Measurements from ENCODE around the gene ASAP3.
"Not testable (repeated sequence)": the region's sequence is repeated elsewhere in the genome, so short reads cannot be mapped to it uniquely, and the experiment has no call there.

The ASAP3 gene

GRCh38 chr1:23500466-23500865, 16.5 kb upstream of the ASAP3 start:
- CTCF ChIA-PET = interaction anchor here (0.9 to 14.3 kb wide), 4 partner anchors 27 to 136 kb away, joined by 3 to 508 read pairs (median 80); partner anchors contain the start of gene E2F2
- POLR2A ChIA-PET = no interaction called here
- DNase-seq (ENCODE audit: extremely low spot score) = no peak
- no peak for TF ChIP-seq CTCF (IDR thresholded peaks at IDR 0.05; ENCODE audit: control extremely low read depth, extremely low read depth, low read depth, missing control alignments)

- CTCF ChIA-PET = interaction anchor here (0.7 to 14.3 kb wide), 36 partner anchors 9 to 324 kb away, joined by 3 to 508 read pairs (median 5); partner anchors contain the start of genes ASAP3 and E2F2
- TF ChIP-seq CTCF (IDR thresholded peaks at IDR 0.05; ENCODE audit: control extremely low read depth, extremely low read depth, low read depth, missing control alignments) = no peak
- DNase-seq (ENCODE audit: extremely low spot score) = no peak
- POLR2A ChIA-PET = no interaction called here
These were observed 13.9 kb upstream of the ASAP3 start for GRCh38 chr1:23497777-23498439.

- TF ChIP-seq CTCF (IDR thresholded peaks at IDR 0.05; ENCODE audit: control extremely low read depth, extremely low read depth, low read depth, missing control alignments) = no peak
- POLR2A ChIA-PET = interaction anchor here (0.6 kb wide), 1 partner anchor 17 kb away, joined by 5 read pairs; no protein-coding TSS in a partner anchor
- CTCF ChIA-PET = interaction anchor here (0.7 to 14.3 kb wide), 38 partner anchors 8 to 249 kb away, joined by 3 to 508 read pairs (median 4); partner anchors contain the start of genes ASAP3, E2F2 and ELOA
- no peak for DNase-seq (ENCODE audit: extremely low spot score)
These were observed 12.7 kb upstream of the ASAP3 start for GRCh38 chr1:23496490-23497181.

GRCh38 chr1:23494836-23495235, 10.9 kb upstream of the ASAP3 start:
- POLR2A ChIA-PET; DNase-seq (ENCODE audit: extremely low spot score): not testable (repeated sequence)
- CTCF ChIA-PET = interaction anchor here (3.4 to 14.3 kb wide), 6 partner anchors 11 to 171 kb away, joined by 13 to 508 read pairs (median 69); partner anchors contain the start of genes ASAP3 and E2F2

GRCh38 chr1:23492776-23493175, 8.8 kb upstream of the ASAP3 start:
- DNase-seq (ENCODE audit: extremely low spot score); POLR2A ChIA-PET: not testable (repeated sequence)
- CTCF ChIA-PET = interaction anchor here (9.8 to 14.3 kb wide), 2 partner anchors 35 to 144 kb away, joined by 157 to 508 read pairs; partner anchors contain the start of gene E2F2

- ChIA-PET CTCF (interaction anchor here (14.3 kb wide), 1 partner anchor 35 kb away, joined by 508 read pairs; the partner anchor contains the start of gene E2F2), POLR2A (no interaction called here)
- TF ChIP-seq CTCF (IDR thresholded peaks at IDR 0.05; ENCODE audit: control extremely low read depth, extremely low read depth, low read depth, missing control alignments) = no peak
- no peak for DNase-seq (ENCODE audit: extremely low spot score)
These were observed 8.2 kb upstream of the ASAP3 start for GRCh38 chr1:23492132-23492720.

- DNase-seq (ENCODE audit: extremely low spot score) = no peak
- CTCF ChIA-PET = interaction anchor here (1.8 to 14.3 kb wide), 2 partner anchors 9 to 38 kb away, joined by 6 to 508 read pairs; partner anchors contain the start of gene E2F2
- POLR2A ChIA-PET = no interaction called here
- TF ChIP-seq CTCF (IDR thresholded peaks at IDR 0.05; ENCODE audit: control extremely low read depth, extremely low read depth, low read depth, missing control alignments) = no peak
These were observed 5.9 kb upstream of the ASAP3 start for GRCh38 chr1:23489842-23490241.
